Diencephalon (tissue), 1 donor: ENCODE data around the gene RPS21. TPM values are rescaled to one million over a fixed set of nuclear protein-coding genes. Genes with fewer than 3 reads are reported as not detected.

Experiments used
- total RNA-seq: library from RNA; depleted of rRNA; stranded (reverse); fragments of >200 nt; gene quantifications from one replicate; pipeline ENCODE4 v1.2.3, GENCODE V29; 2014

Gene RPS21
- total RNA-seq, result 1,117 TPM

DNA sequence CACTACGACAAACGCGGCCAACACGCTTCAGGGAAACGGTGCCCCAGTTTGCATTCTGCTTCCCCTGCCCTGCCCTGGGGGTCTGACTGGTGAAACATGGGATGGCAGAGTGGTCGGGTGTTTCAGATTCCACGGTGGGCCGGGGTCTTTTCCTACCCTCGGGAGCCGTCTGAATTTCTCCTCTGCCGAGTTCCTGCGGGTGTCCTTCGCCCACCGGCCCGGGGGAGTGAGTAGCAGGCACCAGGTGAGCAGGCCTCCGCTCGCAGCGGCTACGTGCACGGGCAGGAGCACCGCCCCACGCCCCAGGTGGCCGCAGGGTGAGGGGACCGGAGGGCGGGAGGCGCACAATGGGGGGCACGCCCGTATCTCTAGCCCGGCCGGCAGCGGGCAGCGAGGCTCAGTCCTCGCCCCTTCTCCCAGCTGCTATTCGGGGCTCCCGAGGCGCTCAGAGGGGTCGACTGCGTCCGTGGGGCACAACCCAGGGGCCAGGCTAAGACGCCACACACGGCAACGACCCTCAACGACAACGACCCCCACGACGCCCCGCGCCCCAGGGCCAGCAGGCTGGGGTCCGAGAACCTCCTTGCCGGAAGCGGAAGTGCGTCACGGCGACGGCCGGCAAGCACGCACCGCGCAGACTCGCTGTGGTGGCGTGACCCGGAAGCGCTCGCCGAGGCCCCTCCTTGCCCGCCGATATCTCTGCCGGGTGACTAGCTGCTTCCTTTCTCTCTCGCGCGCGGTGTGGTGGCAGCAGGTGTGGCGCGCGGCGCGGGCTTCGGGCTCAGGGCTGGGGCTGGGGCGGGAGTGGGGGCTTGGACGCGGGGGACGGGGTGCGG, at the start of gene RPS21:
TSS of gene RPS21 (plus strand) at position 721 of the 836 bp plus-strand sequence. CDS start 236 bp downstream, outside the sequence.

DNA sequence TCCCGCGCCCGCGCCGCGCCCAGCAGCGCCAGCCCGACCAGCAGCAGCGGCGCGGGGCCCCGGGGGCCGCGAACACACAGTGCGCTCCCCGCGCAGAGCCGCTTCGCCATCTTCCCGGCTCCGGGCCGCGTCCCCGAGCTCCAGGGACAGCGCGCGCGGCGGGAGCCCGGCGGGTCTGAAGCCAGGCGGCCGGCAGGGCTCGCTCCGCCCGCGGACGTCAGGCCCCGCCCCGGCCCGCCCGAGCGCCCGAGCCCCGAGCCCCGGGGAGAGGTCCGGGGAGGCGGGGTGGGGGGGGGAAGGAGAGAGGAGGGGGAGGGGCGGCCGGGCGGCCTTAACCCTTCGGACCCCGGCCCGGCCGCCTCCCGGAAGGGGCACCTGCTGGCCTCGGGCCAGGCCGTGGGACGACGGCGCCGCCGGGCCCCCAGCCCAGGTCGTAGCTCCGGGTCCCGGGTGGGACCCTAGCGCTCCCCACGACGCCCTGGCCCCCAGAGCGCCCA, 19.7 kb upstream of the RPS21 start, which contains the start of gene LAMA5:
TSS of gene LAMA5 (minus strand) at position 177 of the 497 bp plus-strand sequence. CDS start at position 110, 67 bp downstream.

DNA sequence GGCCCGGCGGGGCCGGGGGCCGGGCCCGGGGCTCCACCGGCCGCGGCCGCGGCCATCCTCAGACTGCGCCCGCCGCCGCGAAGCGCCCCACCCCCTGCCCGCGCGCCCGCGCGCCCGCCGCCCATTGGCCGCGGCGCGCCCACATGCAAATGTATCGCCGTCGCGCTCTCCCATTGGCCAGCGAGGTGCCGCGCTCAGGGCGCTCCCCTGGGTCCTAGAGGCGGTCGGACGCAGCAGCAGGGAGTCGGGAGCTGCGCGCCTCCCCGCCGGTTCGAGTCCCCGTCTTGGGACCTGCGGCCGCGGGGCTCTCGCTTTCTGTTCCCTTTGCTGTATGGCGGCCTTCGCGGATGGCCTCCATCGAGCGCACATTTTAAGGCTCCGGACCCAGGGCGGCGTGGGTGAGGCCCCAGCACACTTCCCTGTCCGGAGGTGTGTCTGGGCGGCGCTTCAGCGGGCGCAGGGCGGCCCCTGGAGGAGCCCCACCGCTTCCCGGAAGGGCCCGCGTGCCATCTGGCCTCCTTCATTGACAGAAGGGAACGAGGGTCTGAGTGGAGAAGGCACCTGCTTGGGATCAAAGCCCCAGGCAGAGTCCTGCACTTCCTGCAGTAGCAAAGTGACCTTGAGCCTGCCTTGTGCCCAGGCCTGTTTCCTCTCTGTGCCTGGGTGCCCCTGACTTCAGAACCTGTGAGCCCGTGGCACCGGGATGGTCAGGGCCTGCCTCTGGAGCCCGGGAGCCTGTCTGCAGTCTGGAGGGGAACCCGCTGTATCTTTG, 20.5 kb downstream of the RPS21 start, which contains the start of gene CABLES2:
TSS of gene CABLES2 (minus strand) at position 65 of the 772 bp plus-strand sequence. CDS start at position 56, 9 bp downstream.

DNA sequence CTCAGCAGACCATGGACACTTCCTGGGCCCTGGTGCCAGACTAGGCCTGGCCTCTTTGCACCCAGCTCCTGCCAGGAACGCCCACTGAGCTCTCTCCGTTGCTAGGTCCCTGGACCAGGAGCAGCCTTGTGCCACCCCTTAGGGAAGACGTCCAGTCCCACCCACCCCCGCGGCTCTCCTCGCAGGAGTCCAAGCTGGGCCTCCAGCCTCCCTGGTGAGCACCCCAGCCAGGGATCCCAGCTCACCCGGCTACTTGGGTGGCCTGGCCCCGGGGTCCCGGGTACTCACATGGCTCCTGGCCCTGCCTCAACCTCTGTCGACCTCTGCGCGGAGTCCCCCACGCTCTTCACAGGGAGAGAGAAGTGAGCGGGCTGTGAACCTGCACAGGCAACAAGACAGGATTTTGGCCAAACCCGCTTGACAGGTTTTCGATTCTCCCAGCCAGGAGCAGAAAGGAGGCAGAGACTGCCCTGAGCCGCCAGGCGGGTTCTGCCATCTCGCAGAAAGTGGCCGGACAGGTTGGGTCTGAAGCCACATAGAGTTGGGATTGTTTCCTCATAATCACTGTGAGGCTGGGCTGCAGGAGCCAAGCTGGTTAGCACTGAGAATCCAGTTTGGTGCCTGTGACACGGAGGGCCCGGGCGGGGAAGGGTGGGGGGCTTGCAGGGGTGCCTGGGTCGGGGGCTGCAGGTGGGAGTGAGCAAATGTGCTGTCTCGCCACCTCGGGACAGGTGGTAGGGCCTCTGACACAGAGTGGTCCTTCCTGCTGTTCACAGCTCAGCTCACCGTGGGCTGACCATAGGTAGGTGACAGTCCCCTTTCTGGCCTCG, 40.5 kb downstream of the RPS21 start, which contains the start of gene RBBP8NL:
TSS of gene RBBP8NL (minus strand) at position 368 of the 830 bp plus-strand sequence. CDS start 7,892 bp downstream, outside the sequence.

Other genes with a start within 250 kb of the RPS21 start
- gene PSMA7, start 243.7 kb upstream of the RPS21 start, total RNA-seq, result 116 TPM
- 75.9 TPM for gene SS18L1, start 243.3 kb upstream of the RPS21 start, total RNA-seq
- gene MTG2, start 204.1 kb upstream of the RPS21 start, total RNA-seq, result 13.6 TPM
- 2.3 TPM for gene HRH3, start 166.8 kb upstream of the RPS21 start, total RNA-seq
- gene OSBPL2, start 148.6 kb upstream of the RPS21 start, total RNA-seq, result 49.4 TPM
- gene ADRM1, start 84.1 kb upstream of the RPS21 start, total RNA-seq, result 38.5 TPM
- 12.9 TPM for gene LAMA5, start 19.8 kb upstream of the RPS21 start, total RNA-seq
- gene CABLES2, start 20.2 kb downstream of the RPS21 start, total RNA-seq, result 6.5 TPM
- not detected for gene RBBP8NL, start 40.4 kb downstream of the RPS21 start, total RNA-seq
- not detected for gene GATA5, start 88.9 kb downstream of the RPS21 start, total RNA-seq